Endothelial cell of umbilical vein (primary cell): Measurements from ENCODE around the gene FOXF1. TPM values are rescaled to one million over a fixed set of nuclear protein-coding genes. Genes with fewer than 3 reads are reported as not detected.

Experiments
- BruUV-seq: library from RNA; stranded (reverse); fragments of 400-500 nt; replicated peaks from 2 replicates; lab custom pipeline; 2021; lab: Mats Ljungman, UMichigan
- CTCF ChIA-PET: fragments of 300-600, 350-600 bp; sonication (Branson Sonifier 250); formaldehyde crosslinking; loops from one replicate; lab custom pipeline; 2021; ENCODE audit warnings: antibody characterized with exemption, inconsistent platforms; lab: Charles Lee
- POLR2A ChIA-PET: fragments of 300-600, 350-600 bp; sonication (Branson Sonifier 250); formaldehyde crosslinking; loops from one replicate; lab custom pipeline; 2021; ENCODE audit warnings: antibody characterized with exemption, inconsistent platforms; lab: Charles Lee
- DNase-seq: peaks from one replicate; pipeline ENCODE4 v3.0.0-alpha.2; 2011; ENCODE audit warnings: low read depth, low spot score
- FAIRE-seq: peaks from 2 replicates; lab custom pipeline; 2011; peaks lifted over from hg19 to GRCh38; lab: Jason Lieb, UNC
- H2AFZ ChIP-seq: 2 replicates; pipeline ENCODE4 v1.6.0; 2012; ENCODE audit warnings: low read depth, low read length, control low read depth, inconsistent platforms
- H3K27ac ChIP-seq: 2 replicates; pipeline ENCODE4 v1.5.1; 2011; ENCODE audit warnings: low read depth, mild to moderate bottlenecking, control low read depth, low read length, moderate library complexity; ENCODE audit not compliant: insufficient read depth
- H3K27me3 ChIP-seq, 2 experiments: 2 replicates each; pipeline versions ENCODE4 v1.6.0 to v1.6.1; 2011; ENCODE audit warnings: low read length in 2 of 2, mixed read lengths in 1 of 2; ENCODE audit not compliant: control insufficient read depth in 2 of 2, insufficient read depth in 2 of 2
- H3K36me3 ChIP-seq, 2 experiments: 2 replicates in 1 of 2; 3 replicates in 1 of 2; pipeline ENCODE4 v1.5.1; 2011; ENCODE audit warnings: low read length in 2 of 2, mild to moderate bottlenecking in 1 of 2, moderate library complexity in 1 of 2; ENCODE audit not compliant: control insufficient read depth in 2 of 2, insufficient read depth in 2 of 2; ENCODE audit errors: extremely low read depth in 1 of 2
- H3K4me1 ChIP-seq: 3 replicates; pipeline ENCODE4 v1.5.1; 2011; ENCODE audit warnings: mild to moderate bottlenecking, low read length; ENCODE audit not compliant: control insufficient read depth, insufficient read depth; ENCODE audit errors: extremely low read depth
- H3K4me2 ChIP-seq: 2 replicates; pipeline ENCODE4 v1.6.1; 2011; ENCODE audit warnings: low read length, control low read depth, mixed read lengths; ENCODE audit not compliant: insufficient read depth
- H3K4me3 ChIP-seq, 3 experiments: fragments of 200-600 bp in 1 of 3; sonication (generic), shearing (Covaris generic) in 1 of 3; replicated peaks in 1 of 3; 2 replicates each; pipeline ENCODE4 v1.5.1; 2011 to 2016; ENCODE audit warnings: control low read depth in 3 of 3, low read length in 3 of 3, mild to moderate bottlenecking in 2 of 3, inconsistent platforms in 1 of 3, low read depth in 1 of 3, moderate library complexity in 1 of 3; ENCODE audit not compliant: insufficient read depth in 1 of 3
- H3K79me2 ChIP-seq: 2 replicates; pipeline ENCODE4 v1.6.0; 2012; ENCODE audit warnings: low read length, inconsistent platforms; ENCODE audit not compliant: control insufficient read depth, insufficient read depth
- H3K9ac ChIP-seq: replicated peaks from 2 replicates; pipeline ENCODE3; 2011; ENCODE audit warnings: low read length, control low read depth; ENCODE audit not compliant: insufficient read depth; ENCODE audit errors: extremely low read depth
- H3K9me1 ChIP-seq: replicated peaks from 3 replicates; pipeline ENCODE4 v1.6.0; 2011; ENCODE audit warnings: mild to moderate bottlenecking, low read length; ENCODE audit not compliant: control insufficient read depth, insufficient read depth; ENCODE audit errors: extremely low read depth
- H3K9me3 ChIP-seq: replicated peaks from 2 replicates; pipeline ENCODE4 v1.5.1; 2012; ENCODE audit warnings: low read length, inconsistent platforms; ENCODE audit not compliant: control insufficient read depth, insufficient read depth
- H4K20me1 ChIP-seq: replicated peaks from 2 replicates; pipeline ENCODE3; 2011; ENCODE audit warnings: mild to moderate bottlenecking, low read length; ENCODE audit not compliant: control insufficient read depth, insufficient read depth; ENCODE audit errors: extremely low read depth
- EZH2 ChIP-seq: IDR thresholded peaks from 2 replicates; pipeline ENCODE4 v1.6.1; 2012; ENCODE audit warnings: borderline replicate concordance, low read depth, mild to moderate bottlenecking, moderate library complexity, low read length, inconsistent platforms; ENCODE audit not compliant: severe bottlenecking
- FOS ChIP-seq: IDR thresholded peaks from 2 replicates; pipeline ENCODE4 v1.6.1; 2011; ENCODE audit warnings: mild to moderate bottlenecking, low read length, moderate library complexity, borderline replicate concordance; ENCODE audit not compliant: insufficient read depth
- GATA2 ChIP-seq: IDR thresholded peaks from 2 replicates; pipeline ENCODE4 v1.7.0; 2011; ENCODE audit warnings: low read depth, mild to moderate bottlenecking, moderate library complexity, mixed read lengths, low read length; ENCODE audit not compliant: insufficient read length, insufficient read depth
- JUN ChIP-seq: IDR thresholded peaks from 2 replicates; pipeline ENCODE4 v1.6.1; 2011; ENCODE audit warnings: borderline replicate concordance, low read depth; ENCODE audit not compliant: insufficient read length, insufficient read depth
- MYC ChIP-seq: IDR thresholded peaks from one replicate; pipeline ENCODE4 v1.6.1; 2011; ENCODE audit warnings: mild to moderate bottlenecking, low read depth, low read length
- POLR2A ChIP-seq: IDR thresholded peaks from 2 replicates; pipeline ENCODE4 v1.6.1; 2012; ENCODE audit warnings: low read depth, mild to moderate bottlenecking, control low read depth, low read length
- POLR2AphosphoS5 ChIP-seq: IDR thresholded peaks from 2 replicates; pipeline ENCODE4 v1.6.1; 2012; ENCODE audit warnings: low read depth, mild to moderate bottlenecking, control low read depth, low read length, moderate library complexity; ENCODE audit not compliant: insufficient read depth
- dilution Hi-C: fragments of 300-500 bp; cut with MboI; formaldehyde crosslinking; loops from one replicate; pipeline ENCODE4 v1.15.0; 2019; ENCODE audit warnings: low sequenced_read_pairs; ENCODE audit not compliant: extremely low pct_ligation_motif_present
- intact Hi-C: fragments of 100-400 bp; cut with micrococcal nuclease; formaldehyde crosslinking; loops from one replicate; pipeline ENCODE4 v1.10.0; 2022
- polyA plus RNA-seq, 4 experiments: library from polyadenylated mRNA; depleted of rRNA in 3 of 4; stranded (reverse) in 3 of 4; unstranded in 1 of 4; fragments of >200 nt; gene quantifications; 2 replicates each; pipeline versions ENCODE4 v1.2.1 to v1.2.3, GENCODE V29; 2011 to 2012; ENCODE audit warnings: missing spikeins in 1 of 4
- total RNA-seq: library from RNA; stranded (reverse); gene quantifications from 2 replicates; pipeline ENCODE4 v1.2.3, GENCODE V29; 2021
- TF ChIP-seq, protein P1 (sequence below), 2 donors: IDR thresholded peaks; 1 replicate in 1 of 2; 2 replicates in 1 of 2; pipeline ENCODE4 v1.5.1; 2011; ENCODE audit warnings: low read length in 2 of 2, mild to moderate bottlenecking in 2 of 2, moderate library complexity in 2 of 2, control low read depth in 1 of 2, inconsistent platforms in 1 of 2, low read depth in 1 of 2; ENCODE audit not compliant: insufficient read depth in 1 of 2; ENCODE audit errors: extremely low read depth in 1 of 2
- TF ChIP-seq, protein P2 (sequence below): IDR thresholded peaks from 2 replicates; pipeline ENCODE4 v1.6.1; 2011; ENCODE audit not compliant: insufficient read depth, insufficient read length

The FOXF1 gene
- total and polyA plus RNA-seq, 2 donors (not counting 3 experiments of a cell fraction or from before 2014, with no cell fraction given) = 1.0 to 1.1 TPM

DNA sequence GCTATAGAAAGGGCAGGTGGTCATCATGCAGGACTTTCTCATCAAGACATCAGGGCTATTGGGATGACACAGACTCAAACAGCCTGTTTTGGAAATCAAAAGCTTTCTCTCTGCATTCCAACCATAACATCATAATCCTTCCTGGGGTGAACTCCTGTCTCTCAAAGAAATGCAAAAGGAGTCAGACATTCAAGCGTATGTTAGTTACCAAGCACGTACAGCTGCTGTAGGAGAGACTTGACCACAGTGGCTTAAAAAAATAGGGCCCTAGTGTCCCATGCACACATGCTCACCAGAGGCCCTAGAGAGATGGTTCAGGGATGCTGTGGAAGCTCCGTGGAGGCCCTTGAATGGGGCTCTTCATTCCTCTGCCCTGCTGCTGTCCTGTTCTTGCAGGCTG lies 24.6 kb upstream of the FOXF1 start:
- H4K20me1 ChIP-seq = no peaks in the 10 kb centered on the region
- peaks cover 12 to 25% of the 10 kb centered on the region in 2 experiments for H3K27me3 ChIP-seq
- no peak overlapping the region for H3K4me3 ChIP-seq
- no peak for DNase-seq
- no peak for FAIRE-seq
- no peak overlapping the region for H3K4me2 ChIP-seq
- dilution Hi-C loops = no loop called here
- TF ChIP-seq EZH2 (no peak), FOS (no peak), GATA2 (no peak), MYC (no peak), POLR2AphosphoS5 (no peak), POLR2A (no peak), JUN (no peak)
- TF ChIP-seq, protein P1, sequence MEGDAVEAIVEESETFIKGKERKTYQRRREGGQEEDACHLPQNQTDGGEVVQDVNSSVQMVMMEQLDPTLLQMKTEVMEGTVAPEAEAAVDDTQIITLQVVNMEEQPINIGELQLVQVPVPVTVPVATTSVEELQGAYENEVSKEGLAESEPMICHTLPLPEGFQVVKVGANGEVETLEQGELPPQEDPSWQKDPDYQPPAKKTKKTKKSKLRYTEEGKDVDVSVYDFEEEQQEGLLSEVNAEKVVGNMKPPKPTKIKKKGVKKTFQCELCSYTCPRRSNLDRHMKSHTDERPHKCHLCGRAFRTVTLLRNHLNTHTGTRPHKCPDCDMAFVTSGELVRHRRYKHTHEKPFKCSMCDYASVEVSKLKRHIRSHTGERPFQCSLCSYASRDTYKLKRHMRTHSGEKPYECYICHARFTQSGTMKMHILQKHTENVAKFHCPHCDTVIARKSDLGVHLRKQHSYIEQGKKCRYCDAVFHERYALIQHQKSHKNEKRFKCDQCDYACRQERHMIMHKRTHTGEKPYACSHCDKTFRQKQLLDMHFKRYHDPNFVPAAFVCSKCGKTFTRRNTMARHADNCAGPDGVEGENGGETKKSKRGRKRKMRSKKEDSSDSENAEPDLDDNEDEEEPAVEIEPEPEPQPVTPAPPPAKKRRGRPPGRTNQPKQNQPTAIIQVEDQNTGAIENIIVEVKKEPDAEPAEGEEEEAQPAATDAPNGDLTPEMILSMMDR (IDR thresholded peaks at IDR 0.05; ENCODE audit: extremely low read depth in 1 of 2, insufficient read depth in 1 of 2, low read depth in 1 of 2, low read length in 2 of 2) = no peak
- TF ChIP-seq, protein P2, sequence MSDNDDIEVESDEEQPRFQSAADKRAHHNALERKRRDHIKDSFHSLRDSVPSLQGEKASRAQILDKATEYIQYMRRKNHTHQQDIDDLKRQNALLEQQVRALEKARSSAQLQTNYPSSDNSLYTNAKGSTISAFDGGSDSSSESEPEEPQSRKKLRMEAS = no peak
- no TSS peak for BruUV-seq
- intact Hi-C loops = no loop called here
- no peaks in the 10 kb centered on the region for H3K9me3 ChIP-seq
- H3K27ac ChIP-seq = no peak overlapping the region
- no peak overlapping the region for H2AFZ ChIP-seq
- H3K36me3 ChIP-seq = no peaks in the 10 kb centered on the region
- CTCF ChIA-PET = no interaction called here
- POLR2A ChIA-PET = no interaction called here
- H3K79me2 ChIP-seq = no peaks in the 10 kb centered on the region
- H3K9me1 ChIP-seq = no peaks in the 10 kb centered on the region
- no peak overlapping the region for H3K9ac ChIP-seq
- no peaks in the 10 kb centered on the region for H3K4me1 ChIP-seq
